Stimulated activated effector memory CD8-positive, alpha-beta T cell treated with anti-CD3 and anti-CD28 coated beads, Interleukin-12 subunit alpha, Interleukin-12 subunit beta, amount 100 ng/mL, for 72 hours (primary cell): ENCODE measurements around the gene C17orf58.
"Not testable (repeated sequence)": the region's sequence is repeated elsewhere in the genome, so short reads cannot be mapped to it uniquely, and the experiment has no call there.

Experiments
- ATAC-seq: fragments of 150-1000 bp; cut with Tn5 transposase; 2 replicates; pipeline ENCODE4 v1.10.0; 2021
- DNase-seq, 2 donors: peaks; one replicate each; pipeline ENCODE4 v3.0.0; 2021 to 2022; ENCODE audit warnings: low spot score in 2 of 2
- H3K27ac Mint-ChIP-seq: one replicate; pipeline ENCODE4 v1.8.0; 2022; ENCODE audit warnings: mild to moderate bottlenecking, mixed read lengths
- H3K36me3 Mint-ChIP-seq: one replicate; pipeline ENCODE4 v1.8.0; 2022; ENCODE audit warnings: mild to moderate bottlenecking, mixed read lengths
- H3K4me1 Mint-ChIP-seq: one replicate; pipeline ENCODE4 v1.8.0; 2022; ENCODE audit warnings: mixed read lengths
- H3K4me3 Mint-ChIP-seq: one replicate; pipeline ENCODE4 v1.8.0; 2022; ENCODE audit warnings: mild to moderate bottlenecking, mixed read lengths
- H3K9me3 Mint-ChIP-seq: one replicate; pipeline ENCODE4 v1.8.0; 2022; ENCODE audit warnings: mixed read lengths

Gene C17orf58

GRCh38 chr17:68018493-68018892 is 22.2 kb upstream of the C17orf58 start:
- H3K4me1 Mint-ChIP-seq, result peaks cover 15% of the 10 kb centered on the region
- DNase-seq, H3K4me3 Mint-ChIP-seq, ATAC-seq, H3K9me3 Mint-ChIP-seq, H3K27ac Mint-ChIP-seq: not testable (repeated sequence)
- peaks cover 21% of the 10 kb centered on the region for H3K36me3 Mint-ChIP-seq

GRCh38 chr17:68016838-68017237 is 20.6 kb upstream of the C17orf58 start:
- Mint-ChIP-seq H3K36me3 (peaks cover 21% of the 10 kb centered on the region), H3K4me1 (peaks cover 15% of the 10 kb centered on the region), H3K27ac (no peak overlapping the region), H3K4me3 (no peak overlapping the region), H3K9me3 (no peaks in the 10 kb centered on the region)
- DNase-seq (no peak), ATAC-seq (no peak)

GRCh38 chr17:68015081-68015723 is 18.9 kb upstream of the C17orf58 start:
- Mint-ChIP-seq H3K36me3 (peaks cover 12% of the 10 kb centered on the region), H3K27ac (no peak overlapping the region), H3K4me1 (peaks cover 17% of the 10 kb centered on the region), H3K4me3 (no peak overlapping the region), H3K9me3 (no peaks in the 10 kb centered on the region)
- no peak for ATAC-seq
- DNase-seq, result no peak

GRCh38 chr17:68013385-68013784 is 17.1 kb upstream of the C17orf58 start:
- Mint-ChIP-seq H3K4me3 (no peak overlapping the region), H3K36me3 (no peaks in the 10 kb centered on the region), H3K9me3 (no peaks in the 10 kb centered on the region), H3K27ac (no peak overlapping the region), H3K4me1 (peaks cover 8% of the 10 kb centered on the region)
- no peak for ATAC-seq
- DNase-seq, result no peak

- peak overlapping the region; percentile 72 for H3K4me3 Mint-ChIP-seq
- peak; percentile 88 for ATAC-seq
- H3K4me1 Mint-ChIP-seq, result peaks cover 8% of the 10 kb centered on the region
- H3K9me3 Mint-ChIP-seq, result no peaks in the 10 kb centered on the region
- no peaks in the 10 kb centered on the region for H3K36me3 Mint-ChIP-seq
- H3K27ac Mint-ChIP-seq, result peak overlapping the region; percentile 54
- peak; percentile 75 to 85 for DNase-seq
These were observed 15.0 kb upstream of the C17orf58 start for GRCh38 chr17:68011199-68011665.

- no peaks in the 10 kb centered on the region for H3K36me3 Mint-ChIP-seq
- ATAC-seq (no peak), DNase-seq (no peak)
- H3K4me3 Mint-ChIP-seq, result no peak overlapping the region
- no peak overlapping the region for H3K27ac Mint-ChIP-seq
- no peaks in the 10 kb centered on the region for H3K9me3 Mint-ChIP-seq
- peaks cover 8% of the 10 kb centered on the region for H3K4me1 Mint-ChIP-seq
These were observed 10.5 kb upstream of the C17orf58 start for GRCh38 chr17:68006797-68007196.

GRCh38 chr17:68004201-68004600 is 7.9 kb upstream of the C17orf58 start:
- no peaks in the 10 kb centered on the region for H3K4me1 Mint-ChIP-seq
- H3K27ac Mint-ChIP-seq, result no peak overlapping the region
- DNase-seq (no peak), ATAC-seq (no peak)
- H3K36me3 Mint-ChIP-seq, result no peaks in the 10 kb centered on the region
- no peak overlapping the region for H3K4me3 Mint-ChIP-seq
- H3K9me3 Mint-ChIP-seq, result no peaks in the 10 kb centered on the region

- Mint-ChIP-seq H3K36me3 (peaks cover 8% of the 10 kb centered on the region), H3K27ac (no peak overlapping the region), H3K4me3 (no peak overlapping the region), H3K9me3 (no peaks in the 10 kb centered on the region), H3K4me1 (peaks cover 23% of the 10 kb centered on the region)
- no peak for ATAC-seq
- DNase-seq, result no peak
These were observed 3.1 kb upstream of the C17orf58 start for GRCh38 chr17:67999291-67999911.

GRCh38 chr17:67998466-67998865 is 2.2 kb upstream of the C17orf58 start:
- H3K4me3 Mint-ChIP-seq, result no peak overlapping the region
- H3K9me3 Mint-ChIP-seq, result no peaks in the 10 kb centered on the region
- DNase-seq (no peak), ATAC-seq (no peak)
- H3K36me3 Mint-ChIP-seq, result peaks cover 14% of the 10 kb centered on the region
- H3K27ac Mint-ChIP-seq, result peak overlapping the region; percentile 54
- peaks cover 27% of the 10 kb centered on the region for H3K4me1 Mint-ChIP-seq

- no peaks in the 10 kb centered on the region for H3K9me3 Mint-ChIP-seq
- no peak for ATAC-seq
These were observed 552 bp downstream of the C17orf58 start for GRCh38 chr17:67995570-67996263.

GRCh38 chr17:67994817-67995569 is 1.3 kb downstream of the C17orf58 start:
- no peak for DNase-seq

More at GRCh38 chr17:67995570-67996263, 552 bp downstream of the C17orf58 start:
- Mint-ChIP-seq H3K36me3 (peaks cover 29% of the 10 kb centered on the region), H3K4me1 (peaks cover 35% of the 10 kb centered on the region), H3K27ac (peak overlapping the region; percentile 88), H3K4me3 (peak overlapping the region; percentile 87)
- peak in 1 of 2 donors; percentile 67 for DNase-seq

GRCh38 chr17:67993998-67994361 is 2.3 kb downstream of the C17orf58 start:
- H3K27ac Mint-ChIP-seq, result peak overlapping the region; percentile 85
- H3K9me3 Mint-ChIP-seq, result no peaks in the 10 kb centered on the region
- ATAC-seq (no peak), DNase-seq (peak in 1 of 2 donors; percentile 17)
- H3K4me1 Mint-ChIP-seq, result peaks cover 35% of the 10 kb centered on the region
- peak overlapping the region; percentile 87 for H3K4me3 Mint-ChIP-seq
- peaks cover 29% of the 10 kb centered on the region for H3K36me3 Mint-ChIP-seq

More at GRCh38 chr17:67994817-67995569, 1.3 kb downstream of the C17orf58 start:
- no peak for ATAC-seq
- Mint-ChIP-seq H3K36me3 (peaks cover 29% of the 10 kb centered on the region), H3K27ac (peak overlapping the region; percentile 88), H3K9me3 (no peaks in the 10 kb centered on the region), H3K4me1 (peaks cover 35% of the 10 kb centered on the region), H3K4me3 (peak overlapping the region; percentile 87)

GRCh38 chr17:67993153-67993997 is 2.9 kb downstream of the C17orf58 start:
- H3K36me3 Mint-ChIP-seq, result peaks cover 29% of the 10 kb centered on the region
- H3K4me3 Mint-ChIP-seq, result peak overlapping the region; percentile 87
- H3K9me3 Mint-ChIP-seq, result no peaks in the 10 kb centered on the region
- peak overlapping the region; percentile 94 for H3K27ac Mint-ChIP-seq
- peaks cover 35% of the 10 kb centered on the region for H3K4me1 Mint-ChIP-seq
- DNase-seq (peak; percentile 68 to 89), ATAC-seq (peak; percentile 81)

- peak overlapping the region; percentile 87 for H3K4me3 Mint-ChIP-seq
- peak overlapping the region; percentile 94 for H3K27ac Mint-ChIP-seq
- DNase-seq (no peak), ATAC-seq (no peak)
- peaks cover 29% of the 10 kb centered on the region for H3K36me3 Mint-ChIP-seq
- H3K4me1 Mint-ChIP-seq, result peaks cover 35% of the 10 kb centered on the region
- H3K9me3 Mint-ChIP-seq, result no peaks in the 10 kb centered on the region
These were observed 3.6 kb downstream of the C17orf58 start for GRCh38 chr17:67992548-67993152.
